LNCaP clone FGC (cell line): ENCODE data around the gene EPB41L2.

Experiments used
- DNase-seq: peaks from one replicate; pipeline ENCODE4 v3.0.0-alpha.2; 2011; ENCODE audit warnings: low read depth
- H3K4me3 ChIP-seq: 2 replicates; pipeline ENCODE4 v1.5.1; 2011; ENCODE audit warnings: mild to moderate bottlenecking, low read depth, low read length, control low read depth
- TF ChIP-seq, protein P1 (sequence below): IDR thresholded peaks from 2 replicates; pipeline ENCODE4 v1.5.1; 2012; ENCODE audit warnings: mild to moderate bottlenecking; ENCODE audit not compliant: control insufficient read depth, insufficient read depth; ENCODE audit errors: extremely low read depth

EPB41L2 gene

DNA sequence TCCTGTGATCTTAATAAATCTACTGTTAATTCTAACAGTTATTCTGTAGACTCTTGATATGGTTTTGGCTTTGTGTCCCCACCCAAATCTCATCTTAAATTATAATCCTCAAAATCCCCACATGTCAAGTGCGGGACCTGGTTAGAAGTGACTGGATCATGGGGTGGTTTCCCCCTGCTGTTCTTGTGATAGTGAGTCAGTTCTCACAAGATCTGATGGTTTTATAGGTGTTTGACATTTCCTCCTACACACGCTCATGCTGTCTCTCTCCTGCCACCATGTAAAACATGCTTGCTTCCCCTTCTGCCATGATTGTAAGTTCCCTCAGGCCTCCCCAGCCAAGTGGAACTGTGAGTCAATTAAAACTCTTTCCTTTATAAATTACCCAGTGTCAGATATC is 10.5 kb upstream of the EPB41L2 start:
- DNase-seq, result no peak
- H3K4me3 ChIP-seq, result no peak overlapping the region
- TF ChIP-seq, protein P1, sequence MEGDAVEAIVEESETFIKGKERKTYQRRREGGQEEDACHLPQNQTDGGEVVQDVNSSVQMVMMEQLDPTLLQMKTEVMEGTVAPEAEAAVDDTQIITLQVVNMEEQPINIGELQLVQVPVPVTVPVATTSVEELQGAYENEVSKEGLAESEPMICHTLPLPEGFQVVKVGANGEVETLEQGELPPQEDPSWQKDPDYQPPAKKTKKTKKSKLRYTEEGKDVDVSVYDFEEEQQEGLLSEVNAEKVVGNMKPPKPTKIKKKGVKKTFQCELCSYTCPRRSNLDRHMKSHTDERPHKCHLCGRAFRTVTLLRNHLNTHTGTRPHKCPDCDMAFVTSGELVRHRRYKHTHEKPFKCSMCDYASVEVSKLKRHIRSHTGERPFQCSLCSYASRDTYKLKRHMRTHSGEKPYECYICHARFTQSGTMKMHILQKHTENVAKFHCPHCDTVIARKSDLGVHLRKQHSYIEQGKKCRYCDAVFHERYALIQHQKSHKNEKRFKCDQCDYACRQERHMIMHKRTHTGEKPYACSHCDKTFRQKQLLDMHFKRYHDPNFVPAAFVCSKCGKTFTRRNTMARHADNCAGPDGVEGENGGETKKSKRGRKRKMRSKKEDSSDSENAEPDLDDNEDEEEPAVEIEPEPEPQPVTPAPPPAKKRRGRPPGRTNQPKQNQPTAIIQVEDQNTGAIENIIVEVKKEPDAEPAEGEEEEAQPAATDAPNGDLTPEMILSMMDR, result no peak

DNA sequence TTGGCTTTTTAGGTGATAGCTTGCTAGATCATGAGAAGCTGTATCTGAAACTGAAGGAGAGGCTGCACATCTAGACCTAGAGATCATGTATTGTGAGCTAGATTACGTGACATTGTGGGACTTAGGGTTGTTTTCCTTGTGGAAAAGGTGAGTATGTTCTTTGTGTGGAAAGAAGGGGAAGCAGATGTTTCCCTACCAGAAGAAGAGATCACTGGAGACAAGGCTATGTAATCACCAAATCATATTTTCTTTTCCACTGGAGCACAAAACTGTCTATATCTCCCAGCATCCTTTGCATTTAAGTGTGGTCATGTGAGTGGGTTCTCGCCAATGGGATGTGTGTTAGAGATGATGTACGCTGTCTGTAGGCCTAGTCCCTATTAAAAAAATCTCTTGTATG is 7.0 kb upstream of the EPB41L2 start:
- TF ChIP-seq, protein P1, result no peak
- no peak for DNase-seq
- H3K4me3 ChIP-seq, result no peak overlapping the region

DNA sequence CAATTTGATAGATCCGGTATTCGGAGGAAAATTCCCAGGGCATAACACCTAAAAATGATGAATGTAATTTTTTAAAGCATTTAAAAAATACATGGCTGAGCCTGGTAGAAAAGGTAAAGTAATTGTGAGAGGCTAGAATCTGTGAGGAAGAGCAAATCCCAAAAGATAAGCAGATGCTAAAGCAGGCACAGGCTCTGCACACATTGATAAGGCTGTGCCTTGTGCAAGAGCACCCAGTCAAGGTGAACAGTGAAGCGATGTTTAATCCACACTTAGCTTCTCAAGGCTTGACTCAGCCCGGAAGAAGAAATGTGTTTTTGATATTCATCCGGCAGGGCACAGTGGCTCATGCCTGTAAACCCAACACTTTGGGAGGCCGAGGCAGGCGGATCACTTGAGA is 5.1 kb upstream of the EPB41L2 start:
- DNase-seq, result no peak
- H3K4me3 ChIP-seq, result no peak overlapping the region
- TF ChIP-seq, protein P1, result no peak

DNA sequence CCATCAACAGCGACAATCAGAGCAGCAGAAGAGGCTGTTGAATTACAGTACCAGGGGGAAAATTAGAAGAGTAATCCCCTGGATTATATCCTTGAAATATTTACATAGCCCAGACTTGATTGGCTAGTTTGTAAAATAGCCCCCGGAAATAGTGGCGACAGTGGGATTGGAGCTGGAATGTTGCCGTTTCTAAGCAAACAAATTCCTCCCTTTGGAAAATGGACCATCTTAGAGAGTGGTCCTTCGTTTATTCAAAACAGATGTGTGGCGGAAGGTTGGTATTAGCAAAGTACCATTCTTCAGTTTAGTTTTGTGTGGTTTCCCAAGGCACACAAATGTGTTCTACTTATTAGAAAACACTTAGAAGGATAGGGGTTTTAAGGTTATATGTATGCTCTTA is 4.5 kb upstream of the EPB41L2 start:
- H3K4me3 ChIP-seq, result no peak overlapping the region
- TF ChIP-seq, protein P1, result no peak
- DNase-seq, result no peak

DNA sequence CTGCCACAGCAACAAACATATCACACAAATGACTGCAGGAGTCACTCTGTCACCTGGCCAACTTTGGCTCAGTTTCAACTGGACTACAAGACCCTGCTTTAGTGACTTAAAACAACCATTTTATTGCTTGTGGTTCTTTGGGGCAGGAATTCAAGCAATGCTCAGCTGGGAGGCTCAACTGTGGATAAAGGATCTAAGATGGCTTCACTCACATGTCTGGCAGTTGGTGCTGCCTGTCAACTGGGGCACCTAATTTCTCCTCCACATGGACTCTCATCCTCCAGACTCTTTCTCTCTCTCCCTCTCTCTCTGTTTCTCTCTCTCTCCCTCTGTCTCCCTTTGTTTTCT is 2.8 kb upstream of the EPB41L2 start:
- TF ChIP-seq, protein P1, result no peak
- H3K4me3 ChIP-seq, result no peak overlapping the region
- DNase-seq, result no peak

DNA sequence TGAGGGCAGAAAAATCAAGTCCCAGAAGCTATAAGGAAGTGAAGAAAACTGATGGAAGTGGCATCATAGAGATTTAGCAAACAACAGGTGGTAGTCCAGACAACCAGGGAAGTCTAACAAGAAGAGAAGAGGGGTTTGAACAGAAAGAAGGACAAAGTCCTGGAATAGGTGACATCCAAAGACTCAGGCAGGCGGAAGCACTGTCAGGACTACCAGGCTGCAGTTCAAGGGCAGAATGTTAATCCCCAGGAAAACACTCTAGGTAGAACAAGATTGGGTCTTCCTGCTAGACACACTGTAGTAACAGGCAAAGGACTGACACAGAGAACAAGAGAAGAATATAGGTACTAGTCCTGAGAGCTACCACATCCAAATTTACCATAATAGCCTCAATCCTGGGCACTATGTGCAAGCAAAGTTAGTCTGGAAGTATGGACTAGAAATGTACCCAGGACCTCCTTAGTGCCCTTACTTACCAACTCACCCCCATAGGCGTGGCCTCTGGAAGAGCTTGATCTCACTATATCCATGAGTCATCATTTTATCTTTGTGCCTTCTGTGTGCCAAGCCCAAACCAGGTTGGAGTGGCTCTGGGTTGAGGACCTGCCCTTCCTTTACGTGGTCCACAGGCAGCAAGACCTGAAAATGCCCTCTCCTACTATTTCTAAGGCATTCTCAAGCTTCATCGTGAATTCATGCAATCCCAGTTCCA is 2.2 kb upstream of the EPB41L2 start:
- TF ChIP-seq, protein P1, result no peak
- DNase-seq, result no peak
- H3K4me3 ChIP-seq, result no peak overlapping the region

DNA sequence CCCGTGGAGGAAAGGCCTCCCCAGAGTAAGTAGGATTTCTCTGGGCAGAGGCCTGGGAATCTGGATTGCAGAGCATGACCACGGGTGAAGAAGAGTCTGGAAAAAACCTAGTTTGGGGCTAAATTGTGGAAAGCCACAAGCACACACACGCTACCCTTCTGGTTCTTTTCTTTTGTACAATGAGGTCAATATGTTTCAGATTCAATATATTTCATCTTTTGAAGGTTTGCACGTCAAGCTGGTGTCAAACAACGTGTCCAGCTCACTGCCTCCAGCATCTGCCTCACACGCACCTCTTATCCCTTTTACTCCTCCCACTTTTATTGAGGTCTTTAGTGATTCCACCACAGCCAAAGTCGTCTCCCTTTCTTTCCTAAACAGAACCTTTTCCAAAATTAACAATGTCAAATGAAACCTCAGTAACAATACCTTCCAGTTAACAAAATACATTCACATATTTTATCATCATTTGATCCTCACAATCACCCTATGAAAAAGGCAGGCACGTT is 773 bp upstream of the EPB41L2 start:
- TF ChIP-seq, protein P1, result no peak
- no peak for DNase-seq
- peak overlapping the region; percentile 54 for H3K4me3 ChIP-seq
